WI38 (cell line): Measurements from ENCODE around the gene ETV4.

Experiments
- H3K4me3 ChIP-seq: 2 replicates; pipeline ENCODE4 v1.5.1; 2011; ENCODE audit warnings: low read depth, mild to moderate bottlenecking, control low read depth, low read length
- TF ChIP-seq, protein P1 (sequence below): IDR thresholded peaks from 2 replicates; pipeline ENCODE4 v1.5.1; 2012; ENCODE audit warnings: low read depth, mild to moderate bottlenecking, control low read depth, low read length

ETV4 gene

DNA sequence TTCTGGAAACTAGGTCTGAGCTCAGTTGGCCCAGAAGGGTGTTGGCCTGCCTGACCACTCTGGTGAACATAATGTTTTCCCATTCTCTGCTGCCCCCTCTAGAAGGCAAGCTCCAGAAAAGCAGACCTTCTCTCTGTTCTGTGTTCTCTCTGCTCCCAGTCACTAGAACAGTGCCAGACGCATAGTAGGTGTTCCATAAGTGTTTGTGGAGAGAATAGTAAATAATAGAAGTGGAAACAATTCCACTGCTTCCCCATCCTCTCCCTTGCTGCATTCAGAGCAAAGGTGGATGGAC lies 32.2 kb upstream of the ETV4 start:
- TF ChIP-seq, protein P1, sequence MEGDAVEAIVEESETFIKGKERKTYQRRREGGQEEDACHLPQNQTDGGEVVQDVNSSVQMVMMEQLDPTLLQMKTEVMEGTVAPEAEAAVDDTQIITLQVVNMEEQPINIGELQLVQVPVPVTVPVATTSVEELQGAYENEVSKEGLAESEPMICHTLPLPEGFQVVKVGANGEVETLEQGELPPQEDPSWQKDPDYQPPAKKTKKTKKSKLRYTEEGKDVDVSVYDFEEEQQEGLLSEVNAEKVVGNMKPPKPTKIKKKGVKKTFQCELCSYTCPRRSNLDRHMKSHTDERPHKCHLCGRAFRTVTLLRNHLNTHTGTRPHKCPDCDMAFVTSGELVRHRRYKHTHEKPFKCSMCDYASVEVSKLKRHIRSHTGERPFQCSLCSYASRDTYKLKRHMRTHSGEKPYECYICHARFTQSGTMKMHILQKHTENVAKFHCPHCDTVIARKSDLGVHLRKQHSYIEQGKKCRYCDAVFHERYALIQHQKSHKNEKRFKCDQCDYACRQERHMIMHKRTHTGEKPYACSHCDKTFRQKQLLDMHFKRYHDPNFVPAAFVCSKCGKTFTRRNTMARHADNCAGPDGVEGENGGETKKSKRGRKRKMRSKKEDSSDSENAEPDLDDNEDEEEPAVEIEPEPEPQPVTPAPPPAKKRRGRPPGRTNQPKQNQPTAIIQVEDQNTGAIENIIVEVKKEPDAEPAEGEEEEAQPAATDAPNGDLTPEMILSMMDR: no peak
- H3K4me3 ChIP-seq: no peak overlapping the region

- TF ChIP-seq, protein P1: no peak
- no peak overlapping the region for H3K4me3 ChIP-seq
These were observed 31.7 kb upstream of the ETV4 start for GRCh38 chr17:43577664-43578403.

DNA sequence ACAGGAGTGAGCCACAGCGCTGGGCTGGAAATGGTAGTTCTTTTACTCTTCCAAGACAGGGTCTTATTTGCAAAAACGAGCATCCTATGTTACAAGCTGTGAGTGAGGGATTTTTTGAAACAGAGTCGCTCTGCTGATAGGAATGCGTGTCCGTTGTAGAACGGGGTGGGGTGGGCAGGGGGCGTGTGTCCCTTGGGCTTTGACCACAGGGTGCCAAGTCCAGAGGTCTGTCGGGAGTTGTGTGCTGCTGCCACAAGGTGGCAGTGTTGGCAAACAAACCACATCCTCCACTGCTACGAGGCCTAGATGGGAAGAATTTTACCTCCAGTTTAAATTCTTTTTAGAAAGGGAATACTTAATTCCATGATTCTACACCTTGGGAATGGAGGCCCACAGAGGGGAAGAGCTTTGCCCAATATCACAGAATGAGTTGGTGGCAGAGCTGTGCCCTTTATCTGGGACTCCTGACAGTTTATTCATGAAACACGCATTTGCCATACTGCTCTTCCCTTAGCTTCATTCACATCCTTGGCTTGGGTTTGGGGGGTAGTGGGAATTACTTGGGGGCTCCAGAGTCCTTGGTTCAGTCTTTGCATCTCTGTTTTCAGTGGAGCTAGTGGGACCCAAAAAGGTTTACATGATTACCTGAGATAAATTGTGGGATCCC lies 30.6 kb upstream of the ETV4 start:
- TF ChIP-seq, protein P1: peak; percentile 71
- H3K4me3 ChIP-seq: no peak overlapping the region

- H3K4me3 ChIP-seq: no peak overlapping the region
- TF ChIP-seq, protein P1: no peak
These were observed 28.9 kb upstream of the ETV4 start for GRCh38 chr17:43574896-43575525.

DNA sequence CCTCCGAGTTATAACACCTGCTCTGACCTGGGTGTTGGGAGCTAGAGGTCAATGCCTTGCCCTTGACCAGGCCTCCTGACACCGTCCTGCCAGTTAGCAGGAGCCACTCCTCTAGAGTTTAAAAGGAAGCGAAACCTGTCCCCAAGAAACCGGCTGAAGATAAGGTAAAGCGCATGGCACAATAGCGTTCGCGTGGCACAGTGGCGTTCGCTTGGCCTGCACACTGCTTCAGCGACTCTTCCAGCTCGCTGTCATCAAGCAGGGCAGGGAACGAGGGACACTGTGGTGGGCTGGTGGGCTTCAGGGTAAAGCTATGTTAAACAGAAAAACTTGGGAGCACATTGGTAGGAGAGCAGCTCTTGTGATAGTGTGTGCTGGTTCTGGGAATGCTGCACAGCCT lies 28.2 kb upstream of the ETV4 start:
- TF ChIP-seq, protein P1: no peak
- no peak overlapping the region for H3K4me3 ChIP-seq

GRCh38 chr17:43573579-43574321 lies 27.6 kb upstream of the ETV4 start:
- H3K4me3 ChIP-seq: no peak overlapping the region

More at GRCh38 chr17:43573579-43574321, 27.6 kb upstream of the ETV4 start:
- TF ChIP-seq, protein P1: no peak
